HepG2 (cell line): ENCODE results near the gene ITGAV.

ENCODE experiments used
- KDM3A ChIP-seq: IDR thresholded peaks from 2 replicates; pipeline ENCODE4 v1.6.1; 2018; ENCODE audit warnings: low read depth, missing compliant biosample characterization
- NR1H2 ChIP-seq: sonication (generic); formaldehyde crosslinking; IDR thresholded peaks from 2 replicates; pipeline ENCODE4 v1.8.1; 2022; ENCODE audit warnings: low read depth, missing genetic modification reagents, borderline replicate concordance
- SKI ChIP-seq: fragments of 450-650 bp; IDR thresholded peaks from one replicate; pipeline ENCODE4 v1.6.1; 2018; ENCODE audit warnings: mild to moderate bottlenecking; ENCODE audit not compliant: partially characterized antibody
- TIGD3 ChIP-seq: sonication (generic); formaldehyde crosslinking; IDR thresholded peaks from 2 replicates; pipeline ENCODE4 v1.5.1; 2020; ENCODE audit warnings: mild to moderate bottlenecking, missing genetic modification reagents, borderline replicate concordance
- ZNF652 ChIP-seq: IDR thresholded peaks from 2 replicates; pipeline ENCODE4 v1.6.1; 2016; ENCODE audit warnings: low read depth, borderline replicate concordance
- TF ChIP-seq, protein P1 (sequence below): fragments of 450-650 bp; IDR thresholded peaks from 2 replicates; pipeline ENCODE4 v1.6.1; 2017

GRCh38 chr2:186595219-186595618 lies 5.4 kb downstream of the ITGAV start:
- TF ChIP-seq ZNF652 (no peak), KDM3A (no peak), SKI (peak; percentile 64), NR1H2 (CRISPR knock-in tag) (no peak), TIGD3 (no peak)
- TF ChIP-seq, protein P1, sequence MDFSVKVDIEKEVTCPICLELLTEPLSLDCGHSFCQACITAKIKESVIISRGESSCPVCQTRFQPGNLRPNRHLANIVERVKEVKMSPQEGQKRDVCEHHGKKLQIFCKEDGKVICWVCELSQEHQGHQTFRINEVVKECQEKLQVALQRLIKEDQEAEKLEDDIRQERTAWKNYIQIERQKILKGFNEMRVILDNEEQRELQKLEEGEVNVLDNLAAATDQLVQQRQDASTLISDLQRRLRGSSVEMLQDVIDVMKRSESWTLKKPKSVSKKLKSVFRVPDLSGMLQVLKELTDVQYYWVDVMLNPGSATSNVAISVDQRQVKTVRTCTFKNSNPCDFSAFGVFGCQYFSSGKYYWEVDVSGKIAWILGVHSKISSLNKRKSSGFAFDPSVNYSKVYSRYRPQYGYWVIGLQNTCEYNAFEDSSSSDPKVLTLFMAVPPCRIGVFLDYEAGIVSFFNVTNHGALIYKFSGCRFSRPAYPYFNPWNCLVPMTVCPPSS, result no peak
